ENCODE measurements around the gene RPS25.
A peak's percentile ranks its signal among the peaks of the same experiment; 100 is the strongest.
"Not testable (repeated sequence)": the region's sequence is repeated elsewhere in the genome, so short reads cannot be mapped to it uniquely, and the experiment has no call there.

The RPS25 gene

DNA sequence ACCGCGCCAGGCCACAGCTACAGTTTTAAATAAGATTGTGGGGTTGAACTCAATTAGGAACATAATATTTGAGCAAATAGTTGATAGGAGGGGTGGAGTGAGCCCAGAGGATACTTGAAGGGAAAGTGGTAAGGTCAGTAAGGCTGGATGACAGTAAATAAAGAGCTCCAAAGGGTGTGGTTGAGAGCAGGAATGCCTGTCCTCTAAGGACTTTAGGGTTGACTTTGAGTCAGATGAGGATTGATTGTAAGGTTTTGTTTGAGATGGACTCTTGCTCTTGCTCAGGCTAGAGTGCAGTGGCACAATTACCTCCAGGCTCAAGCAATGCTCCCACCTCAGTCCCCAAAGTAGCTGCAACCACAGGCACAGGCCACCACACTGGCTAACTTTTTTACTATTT lies 44.2 kb downstream of the RPS25 start:
- TF ChIP-seq, protein P1, sequence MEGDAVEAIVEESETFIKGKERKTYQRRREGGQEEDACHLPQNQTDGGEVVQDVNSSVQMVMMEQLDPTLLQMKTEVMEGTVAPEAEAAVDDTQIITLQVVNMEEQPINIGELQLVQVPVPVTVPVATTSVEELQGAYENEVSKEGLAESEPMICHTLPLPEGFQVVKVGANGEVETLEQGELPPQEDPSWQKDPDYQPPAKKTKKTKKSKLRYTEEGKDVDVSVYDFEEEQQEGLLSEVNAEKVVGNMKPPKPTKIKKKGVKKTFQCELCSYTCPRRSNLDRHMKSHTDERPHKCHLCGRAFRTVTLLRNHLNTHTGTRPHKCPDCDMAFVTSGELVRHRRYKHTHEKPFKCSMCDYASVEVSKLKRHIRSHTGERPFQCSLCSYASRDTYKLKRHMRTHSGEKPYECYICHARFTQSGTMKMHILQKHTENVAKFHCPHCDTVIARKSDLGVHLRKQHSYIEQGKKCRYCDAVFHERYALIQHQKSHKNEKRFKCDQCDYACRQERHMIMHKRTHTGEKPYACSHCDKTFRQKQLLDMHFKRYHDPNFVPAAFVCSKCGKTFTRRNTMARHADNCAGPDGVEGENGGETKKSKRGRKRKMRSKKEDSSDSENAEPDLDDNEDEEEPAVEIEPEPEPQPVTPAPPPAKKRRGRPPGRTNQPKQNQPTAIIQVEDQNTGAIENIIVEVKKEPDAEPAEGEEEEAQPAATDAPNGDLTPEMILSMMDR (IDR thresholded peaks at IDR 0.05; ENCODE audit: extremely low read depth, missing control alignments), result no peak
- DNase-seq (ENCODE audit: low spot score), result peak; percentile 19

DNA sequence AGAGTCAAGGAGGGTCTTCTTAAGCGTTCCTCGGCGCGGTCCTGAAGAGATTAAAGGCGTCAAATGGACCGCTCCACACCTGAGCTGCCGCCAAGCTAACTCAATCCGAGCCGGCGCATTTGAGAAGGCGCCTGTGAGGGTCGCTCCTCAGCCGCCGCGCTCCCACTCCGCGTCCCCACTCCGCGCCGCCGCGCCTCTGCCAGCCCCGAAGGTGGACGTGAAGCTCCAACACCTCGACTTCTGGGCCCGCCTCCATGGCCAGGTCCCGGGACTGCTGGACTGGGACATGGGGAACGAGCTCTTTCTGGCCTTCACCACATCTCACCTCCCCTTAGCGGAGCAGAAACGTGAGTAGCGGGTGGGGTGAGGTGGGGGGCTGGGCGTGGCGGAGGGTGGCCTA lies 46.5 kb downstream of the RPS25 start, which contains the start of gene FOXR1:
Gene FOXR1 (plus strand): TSS at position 116 of the 400 bp plus-strand sequence. CDS start 171 bp downstream, at position 287.
- DNase-seq (ENCODE audit: low spot score), result no peak

GRCh38 chr11:118969508-118969907 lies 48.6 kb downstream of the RPS25 start:
- DNase-seq (ENCODE audit: low spot score), result not testable (repeated sequence)

More for the DNA sequence above, 46.5 kb downstream of the RPS25 start, which contains the start of gene FOXR1:
- TF ChIP-seq, protein P1 (IDR thresholded peaks at IDR 0.05; ENCODE audit: extremely low read depth, missing control alignments), result no peak
